DMS53 treated with DMSO at 0.1 percent for 48 hours (cell line): Measurements from ENCODE around the gene DDX28.
"Not testable (repeated sequence)": the region's sequence is repeated elsewhere in the genome, so short reads cannot be mapped to it uniquely, and the experiment has no call there.

Source experiments
- DNase-seq: peaks from one replicate; lab custom pipeline; 2025; ENCODE audit not compliant: unreplicated experiment; lab: John Stamatoyannopoulos, UW

The DDX28 gene

DNA sequence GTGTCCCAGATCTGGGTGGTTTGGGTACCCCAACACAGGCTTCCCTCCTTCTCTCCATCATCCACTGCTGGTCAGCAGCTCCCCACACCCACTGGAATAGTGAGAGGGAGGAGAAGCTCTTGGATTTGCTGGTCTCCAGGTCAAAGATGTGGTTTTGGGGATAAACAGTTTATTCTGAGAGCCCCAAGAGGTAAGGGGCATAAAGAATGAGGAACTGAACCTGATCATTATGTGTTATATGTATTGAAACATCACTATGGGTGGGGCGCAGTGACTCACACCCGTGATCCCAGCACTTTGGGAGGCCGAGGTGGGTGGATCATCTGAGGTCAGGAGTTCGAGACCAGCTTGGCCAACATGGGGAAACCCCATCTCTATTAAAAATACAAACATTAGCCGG lies 27.6 kb downstream of the DDX28 start:
- no peak for DNase-seq

DNA sequence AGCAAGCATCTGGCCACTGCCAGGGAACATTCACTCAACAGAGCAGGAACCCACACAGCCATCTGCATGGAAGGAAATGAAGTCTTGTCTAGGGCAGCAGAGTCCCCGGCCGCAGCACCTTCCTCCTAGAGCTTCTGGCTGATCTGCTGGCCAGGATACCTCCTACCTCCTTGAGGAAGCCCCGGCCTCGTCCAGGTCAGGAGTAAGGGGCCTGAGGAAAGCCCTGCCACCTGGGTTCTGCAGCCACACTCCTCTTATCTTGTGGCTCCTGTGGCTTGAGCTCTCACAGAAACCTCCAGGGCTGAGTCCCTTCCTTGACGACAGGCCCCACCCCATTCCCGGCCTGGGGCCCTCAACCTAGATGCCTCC lies 29.0 kb downstream of the DDX28 start:
- DNase-seq, result not testable (repeated sequence)

DNA sequence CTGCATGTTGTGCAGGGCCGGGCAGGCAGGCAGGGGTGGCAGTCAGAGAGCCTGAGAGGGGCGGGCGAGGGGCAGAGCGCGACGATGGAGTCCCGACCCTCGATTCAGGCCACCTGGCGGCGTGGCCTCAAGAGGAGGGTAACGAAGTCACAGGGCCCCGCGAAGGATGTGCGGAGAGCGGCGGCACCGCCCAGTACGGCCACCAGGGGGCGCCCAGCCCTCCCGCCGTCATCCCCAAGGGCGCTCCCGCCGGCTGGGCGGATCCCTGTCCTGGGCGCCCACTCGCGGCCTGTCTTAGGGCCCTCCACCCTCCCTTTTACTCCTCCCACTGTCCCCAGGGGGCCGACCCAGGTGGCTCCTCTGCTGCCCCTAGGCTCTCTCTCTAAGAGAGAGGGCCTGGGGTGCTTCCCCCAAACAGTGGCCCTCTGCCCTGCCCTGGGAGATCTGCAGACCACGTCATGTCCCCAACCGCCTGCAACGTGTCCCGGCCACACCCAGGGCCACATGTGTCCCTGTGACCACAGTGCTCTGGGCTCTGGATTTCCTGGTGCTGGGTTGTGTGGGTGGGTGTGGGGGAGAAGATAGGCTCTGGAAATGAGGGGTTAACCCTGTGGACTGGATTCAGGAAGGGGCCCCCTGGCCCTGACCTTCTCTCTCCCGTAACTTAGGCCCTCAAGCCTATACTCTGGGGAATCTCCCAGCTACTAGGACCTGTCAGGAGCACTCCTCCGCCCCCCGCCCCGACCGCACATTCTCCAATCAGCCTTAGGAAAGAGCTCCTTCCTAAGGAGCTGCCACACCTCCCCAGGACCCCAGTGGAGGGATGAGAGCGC lies 29.6 kb downstream of the DDX28 start:
- DNase-seq, result peak; percentile 44

DNA sequence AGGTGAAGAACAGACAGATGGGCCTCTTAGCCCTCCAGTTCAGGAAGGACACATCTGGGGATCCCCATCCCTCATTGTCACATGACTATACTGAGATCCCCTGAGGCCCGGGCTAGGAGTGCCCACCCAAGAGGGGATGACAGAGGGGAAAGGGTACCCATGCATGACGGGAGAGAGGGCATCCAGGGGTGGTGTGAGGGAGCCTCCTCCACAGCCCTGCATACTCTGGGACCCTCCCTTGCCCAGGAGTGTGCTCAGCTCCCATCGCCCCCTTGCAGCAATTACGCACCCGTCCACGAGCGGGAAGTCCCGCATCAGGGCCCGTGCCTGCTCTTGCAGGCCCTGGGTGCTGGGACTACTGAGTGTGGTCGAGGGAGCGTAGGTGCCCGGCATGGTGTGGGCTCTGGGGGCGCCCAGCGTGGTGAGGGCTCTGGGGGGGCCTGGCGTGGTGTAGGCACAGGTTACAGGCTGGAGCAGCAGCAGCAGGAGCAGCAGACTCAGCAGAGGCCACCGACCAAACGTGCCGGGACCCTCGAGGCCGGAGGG lies 30.3 kb downstream of the DDX28 start:
- no peak for DNase-seq

DNA sequence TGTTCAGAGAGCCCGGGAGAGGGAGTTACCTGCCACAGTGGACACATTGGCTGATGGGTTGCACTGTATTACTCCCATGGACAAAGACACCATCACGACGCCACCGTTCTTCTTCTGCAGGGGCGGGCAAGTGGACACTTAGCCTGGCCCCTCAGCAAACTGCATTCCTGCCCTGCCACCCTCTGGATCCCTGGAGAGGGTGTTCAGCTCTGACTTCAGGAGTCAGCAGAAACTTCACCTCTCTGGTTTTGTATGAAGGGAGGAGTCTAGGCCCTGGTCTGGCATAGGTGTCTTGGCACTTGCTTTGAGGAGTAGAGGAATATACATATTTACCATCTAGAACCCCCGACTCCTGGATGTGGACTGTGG lies 33.0 kb downstream of the DDX28 start:
- no peak for DNase-seq

DNA sequence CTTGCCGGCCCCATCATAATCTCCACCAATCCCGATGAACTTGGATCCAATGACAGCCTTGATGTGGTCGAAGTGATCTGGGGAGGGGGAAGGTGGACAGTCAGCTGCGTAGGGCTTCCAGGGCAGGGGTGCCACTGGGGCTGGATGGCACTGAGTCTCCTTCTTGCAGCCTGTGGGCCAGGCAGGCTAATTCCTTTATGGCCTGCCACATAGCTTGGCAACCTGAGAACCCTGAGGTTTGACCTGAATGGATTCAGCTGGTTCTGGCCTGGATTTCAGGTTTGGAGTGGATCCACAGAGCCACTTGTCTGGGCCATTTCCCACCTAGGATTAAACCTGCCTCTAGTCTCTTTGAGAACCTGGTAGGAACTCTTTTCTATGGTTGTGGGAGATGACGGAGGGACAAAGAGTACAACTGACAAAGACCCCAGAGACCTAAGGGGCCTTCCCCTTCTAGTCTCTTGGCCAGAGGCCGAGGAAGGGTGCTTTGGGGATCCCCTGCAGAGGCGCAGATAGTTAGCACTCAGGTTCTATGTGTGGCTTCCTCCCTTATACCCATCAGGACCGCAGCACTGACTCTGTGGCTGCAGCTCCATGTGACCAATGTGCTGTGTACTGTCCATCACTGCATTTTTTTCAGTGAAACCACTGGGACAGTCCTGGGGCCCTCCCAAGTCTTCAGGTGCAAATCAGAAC lies 33.6 kb downstream of the DDX28 start:
- DNase-seq, result no peak

DNA sequence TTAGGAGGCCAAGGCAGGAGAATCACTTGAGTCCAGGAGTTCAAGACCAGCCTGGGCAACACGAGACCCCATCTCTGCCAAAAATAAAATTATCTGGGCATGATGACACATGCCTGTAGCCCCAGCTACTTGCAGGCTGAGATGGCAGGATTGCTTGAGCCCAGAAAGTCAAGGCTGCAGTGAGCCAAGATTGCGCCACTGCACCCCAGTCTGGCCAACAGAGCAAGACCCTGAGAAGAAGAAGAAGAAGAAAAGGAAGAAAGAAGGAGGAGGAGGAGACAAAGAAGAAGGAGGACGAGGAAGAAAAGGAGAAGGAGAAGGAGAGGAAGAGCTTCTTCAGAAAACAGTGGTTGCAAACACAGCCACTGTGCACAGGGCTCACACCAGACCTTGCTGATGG lies 34.4 kb downstream of the DDX28 start:
- no peak for DNase-seq

DNA sequence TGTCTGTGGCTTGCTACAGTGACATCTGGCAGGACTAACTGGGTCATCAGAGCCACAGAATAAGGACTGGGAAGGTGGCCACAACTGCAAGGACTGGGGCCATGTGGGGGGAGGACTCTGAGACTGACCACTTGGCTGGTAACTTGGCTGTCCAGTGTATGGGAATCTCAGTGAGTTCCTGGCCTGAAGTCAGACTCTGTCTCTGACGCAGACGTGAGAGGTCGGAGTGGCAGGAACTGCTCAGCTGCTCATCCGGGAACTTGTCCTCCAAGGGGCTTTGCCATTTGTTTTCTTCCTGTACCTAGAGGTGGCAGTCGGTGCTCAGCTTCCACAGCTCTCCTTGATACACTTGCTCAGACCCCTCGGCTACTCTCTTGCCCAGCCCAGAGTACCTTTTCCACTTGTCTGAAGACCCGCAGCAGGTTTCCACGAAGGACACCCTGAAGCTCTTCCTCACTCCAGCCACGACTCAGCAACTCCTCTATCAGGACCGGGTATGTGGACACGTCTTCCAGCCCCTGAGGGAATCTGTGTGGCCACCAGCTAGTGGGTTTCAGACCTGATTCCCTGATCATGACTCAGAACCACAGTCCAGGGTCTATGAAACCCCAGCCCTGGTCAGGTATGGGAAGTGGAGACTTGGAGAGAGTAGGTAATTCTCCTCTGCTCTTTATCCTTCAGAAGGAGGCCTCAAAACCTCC lies 35.4 kb downstream of the DDX28 start:
- no peak for DNase-seq

DNA sequence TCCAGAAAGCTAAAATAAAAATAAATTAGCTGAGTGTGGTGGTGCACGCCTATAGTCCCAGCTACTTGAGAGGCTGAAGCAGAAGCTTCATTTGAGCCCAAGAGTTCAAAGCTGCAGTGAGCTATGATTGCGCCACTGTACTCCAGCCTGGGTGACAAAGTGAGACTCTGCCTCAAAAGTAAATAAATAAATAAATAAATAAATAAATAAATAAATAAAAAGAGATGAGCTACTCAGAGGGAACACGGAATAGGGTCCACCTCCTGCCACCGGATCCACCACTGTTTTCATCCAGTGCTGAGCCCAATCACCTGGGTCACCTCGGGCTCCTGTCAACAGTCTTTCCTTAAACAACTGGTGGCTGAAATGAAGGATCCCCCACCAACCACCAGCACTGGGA lies 36.1 kb downstream of the DDX28 start:
- no peak for DNase-seq

DNA sequence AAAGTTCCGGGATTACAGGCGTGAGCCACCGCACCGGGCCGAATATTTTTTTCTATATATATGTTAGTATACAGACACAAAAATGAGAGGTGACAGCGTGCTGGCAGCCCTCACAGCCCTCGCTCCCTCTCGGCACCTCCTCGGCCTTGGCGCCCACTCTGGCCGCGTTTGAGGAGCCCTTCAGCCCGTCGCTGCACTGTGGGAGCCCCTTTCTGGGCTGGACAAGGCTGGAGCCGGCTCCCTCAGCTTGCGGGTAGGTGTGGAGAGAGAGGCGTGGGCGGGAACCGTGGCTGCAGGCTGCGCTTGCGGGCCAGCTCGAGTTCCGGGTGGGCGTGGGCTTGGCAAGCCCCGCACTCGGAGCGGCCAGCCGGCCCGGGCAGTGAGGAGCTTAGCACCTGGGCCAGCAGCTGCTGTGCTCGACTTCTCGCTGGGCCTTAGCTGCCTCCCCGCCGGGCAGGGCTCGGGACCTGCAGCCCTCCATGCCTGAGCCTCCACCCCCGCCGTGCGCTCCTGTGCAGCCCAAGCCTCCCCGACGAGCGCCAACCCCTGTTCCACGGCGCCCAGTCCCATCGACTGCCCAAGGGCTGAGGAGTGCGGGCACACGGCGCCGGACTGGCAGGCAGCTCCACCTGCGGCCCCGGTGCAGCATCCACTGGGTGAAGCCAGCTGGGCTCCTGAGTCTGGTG lies 40.9 kb downstream of the DDX28 start:
- DNase-seq, result no peak

DNA sequence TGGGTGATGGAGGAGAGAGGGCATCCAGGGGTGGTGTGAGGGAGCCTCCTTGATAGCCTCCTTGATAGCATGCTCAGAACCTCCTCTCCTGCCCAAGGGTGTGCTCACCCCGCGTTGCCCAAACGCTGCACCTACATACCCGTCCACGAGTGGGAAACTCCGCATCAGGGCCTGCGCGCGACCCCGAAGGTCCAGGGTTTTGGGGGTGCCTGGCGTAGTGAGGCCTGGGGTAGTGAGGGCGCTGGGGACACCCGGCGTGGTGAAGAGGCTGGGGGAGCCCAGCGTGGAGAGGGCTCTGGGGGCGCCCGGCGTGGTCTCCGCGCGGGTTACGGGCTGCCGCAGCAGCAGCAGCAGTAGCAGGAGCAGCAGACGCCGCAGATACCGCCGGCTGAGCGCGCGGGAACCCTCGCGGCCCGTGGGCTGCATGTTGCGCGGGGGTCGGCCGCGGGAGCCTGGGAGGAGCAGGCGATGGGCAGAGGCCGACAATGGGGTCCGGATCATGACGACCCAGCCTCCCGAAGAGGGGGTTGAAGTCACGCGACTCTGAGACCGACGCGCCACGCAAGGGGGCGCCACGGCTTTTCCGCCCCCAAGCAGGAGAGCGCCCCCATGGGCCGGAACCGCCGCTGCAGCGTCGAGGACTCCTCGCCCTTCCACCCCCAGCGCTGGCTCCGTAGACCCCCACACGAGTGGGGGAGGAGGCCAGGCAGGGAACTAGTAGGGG lies 42.9 kb downstream of the DDX28 start, which contains the start of gene DPEP3:
Gene DPEP3, minus strand, starts transcription at position 545 of the 724 bp plus-strand sequence. Its CDS starts 119 bp downstream, at position 426.
- no peak for DNase-seq

DNA sequence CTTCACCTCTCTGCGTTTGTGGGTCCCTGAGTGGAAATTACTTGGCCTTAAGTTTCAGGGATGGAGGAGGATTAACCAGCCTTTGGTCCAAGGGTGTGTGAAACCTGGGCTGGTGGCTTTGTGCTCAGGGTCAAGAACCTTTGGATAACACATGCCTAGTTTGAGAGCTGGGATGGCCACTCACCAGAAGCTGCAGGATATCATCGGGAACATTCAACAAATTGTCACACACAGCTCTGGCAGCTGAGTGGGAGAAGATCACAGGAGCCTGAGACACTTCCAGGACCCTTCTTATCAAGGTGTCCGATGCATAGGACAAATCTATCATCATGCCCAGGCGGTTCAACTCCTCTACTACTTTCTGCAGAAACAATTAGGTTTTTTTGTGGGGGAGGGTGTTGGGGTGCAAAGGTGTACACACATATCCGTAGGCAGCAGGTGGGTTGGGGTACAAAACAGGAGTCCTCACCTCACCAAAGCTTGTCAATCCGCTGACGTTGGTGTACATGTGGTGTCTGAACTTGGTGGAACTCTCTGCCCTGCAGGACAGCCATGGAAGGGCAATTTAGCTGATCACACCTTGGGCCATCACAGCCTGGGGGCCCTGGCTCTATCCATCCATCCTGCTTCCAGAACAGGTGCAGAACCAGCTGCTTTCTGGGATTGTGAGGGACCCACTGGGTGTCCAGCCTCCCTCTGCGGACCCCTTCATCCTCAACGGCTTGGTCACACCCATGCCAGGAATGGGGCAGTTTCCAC lies 45.4 kb downstream of the DDX28 start:
- DNase-seq, result no peak

DNA sequence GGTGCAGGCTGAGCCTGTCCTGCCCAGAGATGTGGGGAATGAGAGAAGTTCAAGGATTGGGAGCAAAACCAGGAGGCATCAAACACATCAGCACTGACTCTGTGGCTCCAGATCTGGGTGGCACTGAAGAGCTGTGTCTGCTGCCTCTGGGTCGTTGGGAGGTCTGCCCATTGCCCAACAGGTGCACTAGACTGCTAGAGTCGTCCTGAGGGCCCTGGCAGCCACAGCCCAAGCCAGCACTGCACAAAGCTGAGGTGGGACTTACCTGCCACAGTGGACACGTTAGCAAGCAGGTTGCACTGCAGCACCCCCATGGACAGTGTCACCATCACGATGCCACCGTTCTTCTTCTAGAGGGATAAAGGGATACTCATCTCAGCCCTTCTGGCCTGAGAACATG lies 46.0 kb downstream of the DDX28 start:
- no peak for DNase-seq

DNA sequence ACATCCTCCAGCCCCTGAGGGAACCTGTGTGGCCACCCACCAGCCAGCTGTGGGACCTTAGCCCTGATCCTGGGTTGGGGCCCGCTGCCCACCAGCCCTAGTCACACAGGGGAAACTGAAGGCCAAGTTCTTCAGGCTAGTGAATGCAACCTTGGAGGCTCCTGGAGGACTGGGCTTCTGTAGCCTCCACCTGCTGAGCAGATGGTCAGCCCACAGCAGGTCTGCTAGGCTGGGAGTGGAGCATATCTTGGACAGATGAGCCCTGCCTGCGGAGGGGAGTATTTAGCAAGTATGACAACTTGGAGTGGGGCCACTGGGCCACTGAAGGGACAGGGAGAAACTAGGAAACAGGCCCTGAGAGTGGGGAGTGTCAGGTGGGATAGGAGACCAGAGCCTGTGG lies 46.8 kb downstream of the DDX28 start:
- DNase-seq, result no peak

DNA sequence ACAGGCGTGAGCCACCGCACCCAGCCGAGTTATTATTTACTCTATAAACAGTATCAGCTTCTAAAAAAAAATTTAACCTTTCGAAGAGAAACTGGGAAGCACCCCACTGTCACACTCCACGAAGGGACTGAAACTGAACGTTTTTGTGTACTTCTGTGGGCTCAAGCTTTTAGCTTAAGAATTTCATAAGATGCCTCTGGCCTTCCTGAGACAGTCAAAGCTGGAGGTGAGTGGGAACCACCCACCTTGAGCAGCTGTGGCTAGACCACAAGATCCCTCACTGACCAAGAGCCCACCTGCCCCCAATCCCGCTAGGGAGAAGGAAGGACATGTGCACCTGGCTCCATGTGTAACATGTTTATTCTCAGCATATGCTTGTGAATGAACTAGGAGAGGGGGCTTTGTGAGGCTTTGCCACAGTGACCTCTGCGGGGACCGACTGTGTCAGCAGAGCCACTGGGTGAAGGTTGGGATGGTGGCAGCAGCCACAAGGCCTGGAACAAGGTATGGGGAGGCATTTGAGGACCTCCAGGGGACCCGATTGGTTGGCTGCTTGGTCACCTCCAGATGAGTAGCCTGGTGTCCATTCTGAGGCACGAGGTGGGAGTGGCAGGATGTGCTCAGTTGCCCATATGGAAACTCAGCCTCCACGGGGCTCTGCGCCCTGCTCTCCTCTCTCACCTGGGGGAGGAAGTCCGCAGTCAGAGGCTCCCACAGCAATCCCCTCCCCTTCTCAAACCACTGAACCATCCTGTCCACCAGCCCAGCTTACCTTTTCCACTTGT lies 47.5 kb downstream of the DDX28 start:
- no peak for DNase-seq

DNA sequence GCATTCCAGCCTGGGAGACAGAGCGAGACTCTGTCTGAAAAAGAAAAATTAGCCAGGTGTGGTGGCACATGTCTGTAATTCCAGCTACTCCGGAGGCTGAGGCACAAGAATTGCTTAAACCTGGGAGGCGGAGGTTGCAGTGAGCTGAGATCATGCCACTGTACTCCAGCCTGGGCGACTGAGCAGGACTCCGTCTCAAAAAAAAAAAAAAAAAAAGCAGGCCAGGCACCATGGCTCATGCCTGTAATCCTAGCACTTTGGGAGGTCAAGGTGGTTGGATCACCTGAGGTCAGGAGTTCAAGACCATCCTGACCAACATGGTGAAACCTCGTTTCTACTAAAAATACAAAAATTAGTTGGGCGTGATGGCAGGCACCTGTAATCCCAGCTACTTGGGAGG lies 50.7 kb downstream of the DDX28 start:
- DNase-seq, result not testable (repeated sequence)

DNA sequence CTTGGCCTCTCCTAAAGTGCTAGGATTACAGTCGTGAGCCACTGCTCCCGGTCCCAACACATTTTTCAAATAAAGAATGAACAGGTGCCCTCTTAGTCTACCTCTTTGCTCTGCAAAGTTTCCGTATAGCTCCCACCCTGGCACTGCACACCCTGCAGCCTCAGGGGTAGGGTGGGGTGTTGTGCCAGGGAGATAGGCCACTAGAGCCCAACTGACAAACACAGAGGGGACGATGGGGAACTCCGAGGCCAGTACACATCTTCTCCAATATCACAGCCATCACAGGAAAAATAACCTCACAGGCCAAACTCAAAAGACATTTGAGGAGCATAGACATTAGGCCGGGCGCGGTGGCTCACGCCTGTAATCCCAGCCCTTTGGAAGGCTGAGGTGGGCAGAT lies 51.9 kb downstream of the DDX28 start:
- DNase-seq, result no peak
